Heart right ventricle (tissue), 16 donors: ENCODE measurements around the gene EFCAB6. TPM values are rescaled to one million over a fixed set of nuclear protein-coding genes. Genes with fewer than 3 reads are reported as not detected.

ENCODE experiments used
- ATAC-seq, 8 donors: fragments of 200-7000 bp; cut with Tn5 transposase; one replicate each; pipeline ENCODE4 v1.9.1; 2020; ENCODE audit warnings: mild to moderate bottlenecking in 8 of 8, moderate library complexity in 8 of 8, moderate number of reproducible peaks in 1 of 8
- DNase-seq, 2 donors: peaks; one replicate each; pipeline ENCODE4 v3.0.0-alpha.2; 2020
- H3K27ac ChIP-seq, 10 donors: fragments of 200-600 bp; sonication (generic) in 2 of 10; one replicate each; pipeline versions ENCODE4 v1.5.0 to v1.8.0; 2020 to 2022; ENCODE audit warnings: mild to moderate bottlenecking in 3 of 10
- H3K27me3 ChIP-seq, 7 donors: fragments of 200-600 bp; one replicate each; pipeline ENCODE4 v1.8.0; 2021 to 2022; ENCODE audit warnings: mild to moderate bottlenecking in 2 of 7
- H3K36me3 ChIP-seq, 9 donors: fragments of 200-600 bp; sonication (generic) in 1 of 9; one replicate each; pipeline versions ENCODE4 v1.5.0 to v1.8.0; 2020 to 2022; ENCODE audit warnings: mild to moderate bottlenecking in 2 of 9
- H3K4me1 ChIP-seq, 9 donors: fragments of 200-600 bp; sonication (generic) in 1 of 9; one replicate each; pipeline versions ENCODE4 v1.5.0 to v1.8.0; 2020 to 2022; ENCODE audit warnings: mild to moderate bottlenecking in 4 of 9
- H3K4me3 ChIP-seq, 10 donors: fragments of 200-600 bp; sonication (generic) in 2 of 10; one replicate each; pipeline versions ENCODE4 v1.5.0 to v1.8.0; 2020 to 2022; ENCODE audit warnings: mild to moderate bottlenecking in 7 of 10, moderate library complexity in 2 of 10
- H3K9me3 ChIP-seq, 11 donors: fragments of 200-600 bp in 10 of 11; sonication (generic) in 2 of 11; one replicate each; pipeline versions ENCODE4 v1.5.0 to v1.8.0; 2013 to 2022; ENCODE audit warnings: mild to moderate bottlenecking in 2 of 11, control low read depth in 1 of 11, moderate library complexity in 1 of 11
- WGBS, 2 donors: extraction: QIAGEN DNeasy Blood & Tissue Kit; methylation state at CpG; one replicate each; pipeline ENCODE4 v1.1.7; 2013; ENCODE audit warnings: inconsistent platforms in 1 of 2; 5-methylcytosine and 5-hydroxymethylcytosine counted together
- intact Hi-C, 10 donors: fragments of 100-400 bp; cut with DNase I; formaldehyde crosslinking; loops; one replicate each; pipeline versions ENCODE4 v1.11.1 to v1.14.2; 2022
- polyA plus RNA-seq, 2 donors: library from polyadenylated mRNA; stranded (reverse); fragments of 200-250 nt; gene quantifications; one replicate each; pipeline ENCODE4 v1.2.3, GENCODE V29; 2013
- total RNA-seq, 10 donors: library from RNA; stranded (reverse); fragmentation: NEBNext Ultra II Directional in 3 of 10; extraction: Animal tissue kit (Norgen Biotek cat#: 25700) in 3 of 10; gene quantifications; one replicate each; pipeline versions ENCODE4 v1.2.1 to v1.2.4, GENCODE V29; 2021 to 2023
- TF ChIP-seq, protein P1 (sequence below), 9 donors: fragments of 200-600 bp; sonication (generic) in 2 of 9; IDR thresholded peaks; one replicate each; pipeline versions ENCODE4 v1.5.0 to v1.8.0; 2021 to 2022; ENCODE audit warnings: antibody characterized with exemption in 9 of 9, mild to moderate bottlenecking in 5 of 9, moderate library complexity in 1 of 9
- donor health status: Arrhythmogenic right ventricular cardiomyopathy.
- donor health status: ischemic (EF 13 %, LVEDD 7.1; RV severe dilation, severe dysfunction).
- donor health status: healthy with polysubstance abuse.
- donor health status: DM: no; HTN: yes; CAD: no.
- donor health status: DM: no; HTN: no; CAD: no.
- donor health status: ischemic (EF 25% LVEDD 6.9; RV normal size, moderate dysfunction).
- donor health status: ischemic (EF 25% LVEDD 5.7; RV mildly dilated, moderate dysfunction).
- donor health status: healthy.
- donor health status: DM: yes; HTN: yes; CAD: no.
- donor health status: Ischemic cardiomyopathy.
- donor health status: ischemic (EF 35%, LVEDD 5.7; RV mildly dilated, moderate dysfunction).
- donor health status: nonischemic (EF 11% LVEDD 7.7; RV severe dilation, severe dysfunction).
- donor health status: DM: yes; HTN: yes; CAD: no.
- donor health status: PGD.
- donor health status: ischemic (EF 29% LVEDD 5.4; RV normal size, mild dysfunction).
- donor health status: nonischemic (EF 23%, LVEDD 6.1; RV moderate dilation, normal function).

The EFCAB6 gene
- total and polyA plus RNA-seq, 12 donors, result 0.25 to 4.3 (median 1.8) TPM

- Histone ChIP-seq H3K9me3 (no peaks in the 10 kb centered on the region), H3K36me3 (no peaks in the 10 kb centered on the region), H3K4me1 (no peaks in the 10 kb centered on the region), H3K27ac (no peak overlapping the region), H3K4me3 (no peak overlapping the region), H3K27me3 (no peaks in the 10 kb centered on the region)
- ATAC-seq (no peak), DNase-seq (no peak)
- 86 to 91% methylated on average over 21 of the region's 21 CpGs for WGBS, 2 donors
- TF ChIP-seq, protein P1, sequence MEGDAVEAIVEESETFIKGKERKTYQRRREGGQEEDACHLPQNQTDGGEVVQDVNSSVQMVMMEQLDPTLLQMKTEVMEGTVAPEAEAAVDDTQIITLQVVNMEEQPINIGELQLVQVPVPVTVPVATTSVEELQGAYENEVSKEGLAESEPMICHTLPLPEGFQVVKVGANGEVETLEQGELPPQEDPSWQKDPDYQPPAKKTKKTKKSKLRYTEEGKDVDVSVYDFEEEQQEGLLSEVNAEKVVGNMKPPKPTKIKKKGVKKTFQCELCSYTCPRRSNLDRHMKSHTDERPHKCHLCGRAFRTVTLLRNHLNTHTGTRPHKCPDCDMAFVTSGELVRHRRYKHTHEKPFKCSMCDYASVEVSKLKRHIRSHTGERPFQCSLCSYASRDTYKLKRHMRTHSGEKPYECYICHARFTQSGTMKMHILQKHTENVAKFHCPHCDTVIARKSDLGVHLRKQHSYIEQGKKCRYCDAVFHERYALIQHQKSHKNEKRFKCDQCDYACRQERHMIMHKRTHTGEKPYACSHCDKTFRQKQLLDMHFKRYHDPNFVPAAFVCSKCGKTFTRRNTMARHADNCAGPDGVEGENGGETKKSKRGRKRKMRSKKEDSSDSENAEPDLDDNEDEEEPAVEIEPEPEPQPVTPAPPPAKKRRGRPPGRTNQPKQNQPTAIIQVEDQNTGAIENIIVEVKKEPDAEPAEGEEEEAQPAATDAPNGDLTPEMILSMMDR (IDR thresholded peaks at IDR 0.05), result no peak
- intact Hi-C loops, result no loop called here
Observed at GRCh38 chr22:43774318-43774915, 37.7 kb downstream of the EFCAB6 start.

DNA sequence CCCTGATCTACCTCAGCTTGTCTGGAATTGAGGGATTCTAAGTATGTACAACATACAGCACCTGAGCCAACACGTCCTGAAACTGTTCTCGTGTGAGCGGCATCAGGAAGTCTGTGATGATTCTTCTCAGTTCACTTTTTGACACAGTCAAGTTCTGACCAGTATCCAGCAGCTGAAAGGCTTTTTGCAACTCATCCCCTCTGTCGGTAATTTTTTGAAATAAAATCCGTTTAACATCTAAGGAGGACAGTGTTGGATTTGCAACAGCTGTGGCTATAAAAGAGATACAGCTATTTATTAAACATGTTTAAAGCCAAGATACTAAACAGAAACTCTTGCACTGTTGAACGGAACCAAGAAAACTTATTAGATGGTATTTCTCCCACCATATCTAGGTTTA lies 39.3 kb downstream of the EFCAB6 start:
- WGBS, 2 donors, result 81 to 83% methylated on average over 6 of the region's 6 CpGs
- ATAC-seq, result no peak
- Histone ChIP-seq H3K27ac (no peak overlapping the region), H3K27me3 (no peaks in the 10 kb centered on the region), H3K4me3 (no peak overlapping the region), H3K9me3 (no peaks in the 10 kb centered on the region), H3K36me3 (no peaks in the 10 kb centered on the region), H3K4me1 (no peaks in the 10 kb centered on the region)
- no peak for DNase-seq
- intact Hi-C loops, result no loop called here
- TF ChIP-seq, protein P1 (IDR thresholded peaks at IDR 0.05), result no peak

GRCh38 chr22:43755452-43755851 lies 56.7 kb downstream of the EFCAB6 start:
- Histone ChIP-seq H3K27me3 (no peaks in the 10 kb centered on the region), H3K27ac (no peak overlapping the region), H3K36me3 (no peaks in the 10 kb centered on the region), H3K9me3 (peaks cover 0 to 3% (median 0%) of the 10 kb centered on the region in 11 donors), H3K4me1 (no peaks in the 10 kb centered on the region), H3K4me3 (no peak overlapping the region)
- ATAC-seq (no peak), DNase-seq (no peak)
- WGBS, 2 donors, result 92% methylated on average over 4 of the region's 4 CpGs
- TF ChIP-seq, protein P1 (IDR thresholded peaks at IDR 0.05), result no peak
- intact Hi-C loops, result no loop called here

DNA sequence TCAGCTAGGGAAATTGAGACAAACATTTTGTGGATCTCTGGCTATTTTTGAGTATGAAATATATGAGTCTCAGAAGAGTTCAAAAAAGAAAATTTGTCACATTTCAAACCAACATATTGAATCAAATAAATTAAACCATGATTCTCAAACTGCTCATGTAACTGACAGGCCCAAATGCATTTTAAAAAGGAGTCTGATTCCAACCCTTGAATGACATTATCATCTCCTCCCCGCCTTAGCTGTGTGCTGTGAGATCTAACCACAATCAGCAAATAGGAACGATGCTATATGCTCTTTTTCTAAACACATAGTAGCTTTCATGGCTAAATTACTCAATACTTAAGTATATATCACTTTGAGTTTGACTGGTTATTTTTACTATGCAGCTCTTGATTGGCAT lies 57.1 kb downstream of the EFCAB6 start:
- Histone ChIP-seq H3K4me1 (no peaks in the 10 kb centered on the region), H3K4me3 (no peak overlapping the region), H3K9me3 (peaks cover 0 to 3% (median 0%) of the 10 kb centered on the region in 11 donors), H3K27ac (no peak overlapping the region), H3K27me3 (no peaks in the 10 kb centered on the region), H3K36me3 (no peaks in the 10 kb centered on the region)
- WGBS, 2 donors, result 80 to 81% methylated on average over 2 of the region's 2 CpGs
- intact Hi-C loops, result no loop called here
- DNase-seq (no peak), ATAC-seq (no peak)
- TF ChIP-seq, protein P1 (IDR thresholded peaks at IDR 0.05), result no peak
